ENCODE results near the gene TMEM44. TPM values are rescaled to one million over a fixed set of nuclear protein-coding genes. Genes with fewer than 3 reads are reported as not detected.

The TMEM44 gene
- total and polyA plus RNA-seq, 9 of the 15 experiments (the other 6 are each of a cell fraction or from before 2014, with no cell fraction given) = 0.53 to 18.1 (median 11.3) TPM

- no TSS peak for BruUV-seq (replicated peaks)
- POLR2A ChIA-PET = interaction anchor here (0.6 kb wide), 3 partner anchors 13 to 97 kb away, joined by 3 to 4 read pairs (median 3); partner anchors contain the start of gene LSG1
- H3K79me2 ChIP-seq (ENCODE audit: control insufficient read depth, insufficient read depth, low read length) = no peaks in the 10 kb centered on the region
- in situ Hi-C loops (cut with MboI) = loop anchor here (5.0 kb wide), 1 partner anchor 93 kb away; no protein-coding TSS in a partner anchor
- peaks cover 2% of the 10 kb centered on the region for H3K9me1 ChIP-seq (ENCODE audit: control insufficient read depth, insufficient read depth, low read length)
- WGBS (ENCODE audit: insufficient coverage, low coverage, missing lambda C conversion rate) = 46% methylated on average over 9 of the region's 9 CpGs
- intact Hi-C loops (cut with micrococcal nuclease) = no loop called here
- no peak overlapping the region for H3K4me2 ChIP-seq (ENCODE audit: insufficient read depth, low read length)
- no peak overlapping the region for H3K4me3 ChIP-seq
- H3K4me1 ChIP-seq (replicated peaks in 1 of 2; ENCODE audit: control insufficient read depth in 2 of 2, insufficient read depth in 2 of 2, low read length in 2 of 2) = peaks cover 32 to 55% of the 10 kb centered on the region in 2 experiments
- no peaks in the 10 kb centered on the region for H3K27me3 ChIP-seq (ENCODE audit: control insufficient read depth in 2 of 2, insufficient read depth in 2 of 2, low read length in 2 of 2)
- ATAC-seq (no peak), FAIRE-seq (no peak), DNase-seq (ENCODE audit: extremely low read depth in 1 of 4, low spot score in 3 of 4) (peak in 3 of 4 experiments; percentile 21 to 31 (median 23))
- no peaks in the 10 kb centered on the region for H3K36me3 ChIP-seq (ENCODE audit: control insufficient read depth, insufficient read depth, low read length)
- H4K20me1 ChIP-seq (replicated peaks; ENCODE audit: control insufficient read depth, insufficient read depth, low read length) = no peaks in the 10 kb centered on the region
- CTCF ChIA-PET (ENCODE audit: low intra/inter-chr PET ratio) = interaction anchor here (1.2 kb wide), 1 partner anchor 104 kb away, joined by 3 read pairs; no protein-coding TSS in a partner anchor
- no peak overlapping the region; a peak in 1 of 4 replicates for H3K9ac ChIP-seq (ENCODE audit: insufficient read depth in 1 of 2, low read depth in 2 of 2, low read length in 2 of 2)
- H2AFZ ChIP-seq (ENCODE audit: low read depth, low read length) = no peak overlapping the region
- no peaks in the 10 kb centered on the region for H3K9me3 ChIP-seq (replicated peaks; ENCODE audit: control insufficient read depth, insufficient read depth, low read depth, low read length)
- no peak overlapping the region for H3K27ac ChIP-seq (ENCODE audit: extremely low read depth, low read depth, low read length)
- peak; percentile 78 for TF ChIP-seq ZNF449 (CRISPR knock-in tag; IDR thresholded peaks at IDR 0.05)
- TF ChIP-seq PTTG1 (tag; IDR thresholded peaks at IDR 0.05; ENCODE audit: low read depth) = peak; percentile 95
- peak; percentile 91 for TF ChIP-seq PYGO2 (tag; IDR thresholded peaks at IDR 0.05)
- TF ChIP-seq BACH1 (tag; IDR thresholded peaks at IDR 0.05) = peak; percentile 84
- no peak for TF ChIP-seq STAT6 (CRISPR knock-in tag; IDR thresholded peaks at IDR 0.05)
- TF ChIP-seq DMBX1 (CRISPR knock-in tag; IDR thresholded peaks at IDR 0.05; ENCODE audit: borderline replicate concordance) = peak; percentile 96
- TF ChIP-seq TEAD2 (tag; IDR thresholded peaks at IDR 0.05) = peak; percentile 84
- TF ChIP-seq E2F8 (IDR thresholded peaks at IDR 0.05; ENCODE audit: low read depth, partially characterized antibody) = no peak
- 0 out of 2 replicates have a peak, but pooled peaks have one; percentile 22 for TF ChIP-seq ZNF76 (CRISPR knock-in tag; IDR thresholded peaks at IDR 0.05; ENCODE audit: borderline replicate concordance)
- TF ChIP-seq GMEB1 (CRISPR knock-in tag; IDR thresholded peaks at IDR 0.05) = 0 out of 2 replicates have a peak, but pooled peaks have one; percentile 14
- TF ChIP-seq NFIX (CRISPR knock-in tag; IDR thresholded peaks at IDR 0.05; ENCODE audit: low read depth) = 0 out of 2 replicates have a peak, but pooled peaks have one; percentile 6
These were observed 57.6 kb downstream of the TMEM44 start for GRCh38 chr3:194575484-194576210.
